Trophoblast cell (in vitro differentiated cells and primary cell): ENCODE measurements around the gene CYP24A1.

Source experiments
- DNase-seq, 2 donors: peaks; one replicate each; pipeline ENCODE4 v3.0.0-alpha.2; 2016
- H2AFZ ChIP-seq: 2 replicates; pipeline ENCODE4 v1.6.1; 2013; ENCODE audit warnings: low read length, moderate library complexity, mild to moderate bottlenecking; ENCODE audit not compliant: insufficient read depth, poor library complexity
- H2AK5ac ChIP-seq: 2 replicates; pipeline ENCODE4 v1.6.1; 2013; ENCODE audit warnings: mild to moderate bottlenecking, low read length
- H2BK120ac ChIP-seq: 2 replicates; pipeline ENCODE4 v1.6.1; 2013; ENCODE audit warnings: low read length, mild to moderate bottlenecking, moderate library complexity; ENCODE audit not compliant: insufficient read depth, poor library complexity
- H2BK12ac ChIP-seq: 2 replicates; pipeline ENCODE4 v1.6.1; 2013; ENCODE audit warnings: mild to moderate bottlenecking, low read length, moderate library complexity
- H2BK5ac ChIP-seq: 2 replicates; pipeline ENCODE4 v1.6.1; 2013; ENCODE audit warnings: low read length, low read depth, moderate library complexity, mild to moderate bottlenecking; ENCODE audit not compliant: poor library complexity
- H3K14ac ChIP-seq: 2 replicates; pipeline ENCODE4 v1.6.1; 2013; ENCODE audit warnings: mild to moderate bottlenecking, low read length
- H3K18ac ChIP-seq: 2 replicates; pipeline ENCODE4 v1.6.1; 2013; ENCODE audit warnings: mild to moderate bottlenecking, low read length
- H3K23ac ChIP-seq: 2 replicates; pipeline ENCODE4 v1.6.1; 2013; ENCODE audit warnings: low read length
- H3K27ac ChIP-seq: 2 replicates; pipeline ENCODE4 v1.5.1; 2013; ENCODE audit warnings: low read depth, mild to moderate bottlenecking, inconsistent platforms, low read length, moderate library complexity
- H3K27me3 ChIP-seq: 2 replicates; pipeline ENCODE4 v1.6.1; 2013; ENCODE audit warnings: inconsistent platforms, mild to moderate bottlenecking, low read length, moderate library complexity; ENCODE audit not compliant: insufficient read depth
- H3K36me3 ChIP-seq, 2 experiments: 1 replicate in 1 of 2; 2 replicates in 1 of 2; pipeline ENCODE4 v1.6.1; 2013; ENCODE audit warnings: low read length in 2 of 2, mild to moderate bottlenecking in 2 of 2, moderate library complexity in 1 of 2; ENCODE audit not compliant: insufficient read depth in 2 of 2, control insufficient read depth in 1 of 2
- H3K4ac ChIP-seq: 2 replicates; pipeline ENCODE4 v1.6.1; 2013; ENCODE audit warnings: low read depth, mild to moderate bottlenecking, low read length, moderate library complexity
- H3K4me1 ChIP-seq, 2 experiments: 1 replicate in 1 of 2; 2 replicates in 1 of 2; pipeline ENCODE4 v1.6.1; 2013; ENCODE audit warnings: low read length in 2 of 2, mild to moderate bottlenecking in 2 of 2, moderate library complexity in 1 of 2; ENCODE audit not compliant: insufficient read depth in 2 of 2, control insufficient read depth in 1 of 2
- H3K4me2 ChIP-seq: 2 replicates; pipeline ENCODE4 v1.6.1; 2013; ENCODE audit warnings: inconsistent platforms, mild to moderate bottlenecking, low read length, moderate library complexity
- H3K4me3 ChIP-seq: 2 replicates; pipeline ENCODE4 v1.5.1; 2013; ENCODE audit warnings: mild to moderate bottlenecking, low read depth, low read length, inconsistent platforms
- H3K79me1 ChIP-seq: one replicate; pipeline ENCODE4 v1.6.1; 2013; ENCODE audit warnings: low read length
- H3K79me2 ChIP-seq: 2 replicates; pipeline ENCODE4 v1.6.1; 2013; ENCODE audit warnings: low read length, mild to moderate bottlenecking; ENCODE audit not compliant: control insufficient read depth, insufficient read depth, poor library complexity
- H3K9ac ChIP-seq: 2 replicates; pipeline ENCODE4 v1.6.1; 2013; ENCODE audit warnings: mild to moderate bottlenecking, low read length
- H3K9me3 ChIP-seq: 2 replicates; pipeline ENCODE4 v1.6.1; 2013; ENCODE audit warnings: low read depth, mild to moderate bottlenecking, control low read depth, inconsistent platforms, low read length; ENCODE audit not compliant: insufficient read depth
- H4K12ac ChIP-seq: 2 replicates; pipeline ENCODE4 v1.6.1; 2013; ENCODE audit warnings: low read depth, mild to moderate bottlenecking, low read length, moderate library complexity
- H4K8ac ChIP-seq: 2 replicates; pipeline ENCODE4 v1.6.1; 2013; ENCODE audit warnings: low read depth, mild to moderate bottlenecking, low read length, moderate library complexity
- H4K91ac ChIP-seq: one replicate; pipeline ENCODE4 v1.6.1; 2013; ENCODE audit warnings: low read depth, mild to moderate bottlenecking, low read length, moderate library complexity
- WGBS: extraction: QIAGEN DNeasy Blood & Tissue Kit; methylation state at CpG from one replicate; pipeline ENCODE4 v1.1.7; 2013; ENCODE audit warnings: missing lambda C conversion rate; ENCODE audit not compliant: insufficient read length, insufficient coverage; ENCODE audit errors: extremely low coverage; 5-methylcytosine and 5-hydroxymethylcytosine counted together

CYP24A1 gene

DNA sequence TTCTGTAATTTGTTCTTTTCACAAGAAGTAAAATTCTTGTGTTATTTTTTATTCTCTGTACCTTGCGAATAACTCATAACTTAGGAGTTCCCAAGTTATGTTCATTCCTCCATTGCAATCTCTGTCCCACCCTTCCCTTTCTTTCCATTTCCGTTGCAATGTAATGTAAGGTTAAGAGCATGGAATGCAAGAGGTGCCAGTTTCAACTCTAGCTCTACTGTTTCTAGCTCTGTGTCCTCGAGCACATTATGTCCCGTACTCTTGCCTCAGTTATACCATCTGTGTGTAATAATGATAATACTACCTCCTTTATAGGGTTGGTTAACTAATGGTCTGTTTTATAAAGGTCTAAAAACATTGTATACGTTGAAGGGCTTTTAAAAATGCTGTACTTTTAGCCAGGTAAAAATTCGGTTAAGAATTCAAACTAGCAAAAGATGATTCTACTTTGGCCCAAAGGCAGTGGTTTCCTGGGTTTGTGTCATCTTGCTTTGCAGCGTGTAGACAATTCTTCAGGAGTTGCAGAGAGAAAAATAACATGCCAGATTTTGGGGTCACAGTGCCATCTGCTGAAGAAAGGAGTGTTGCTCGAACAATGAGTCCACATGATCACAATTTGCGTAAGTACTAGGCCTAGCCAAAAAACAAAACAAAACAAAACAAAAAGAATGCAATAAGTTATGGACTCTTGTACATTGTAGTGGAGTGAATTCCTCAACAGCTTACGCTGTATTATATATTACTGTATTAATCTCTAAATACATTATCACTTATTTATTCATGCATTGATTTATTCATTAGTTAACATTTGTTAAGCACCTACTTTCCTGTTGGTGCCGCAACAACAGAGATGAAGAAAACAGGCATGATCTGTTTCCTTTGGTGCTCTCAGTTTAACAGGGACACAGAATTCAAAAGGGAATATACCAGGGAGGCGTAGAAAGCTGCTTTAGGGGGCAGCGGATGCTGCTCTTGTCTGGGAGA is 24.1 kb upstream of the CYP24A1 start:
- H2AFZ ChIP-seq = no peak overlapping the region
- H2BK5ac ChIP-seq = no peak overlapping the region
- no peaks in the 10 kb centered on the region for H3K27me3 ChIP-seq
- no peak overlapping the region for H3K4ac ChIP-seq
- H2AK5ac ChIP-seq = no peak overlapping the region
- no peak overlapping the region for H2BK12ac ChIP-seq
- H4K8ac ChIP-seq = no peak overlapping the region
- no peak overlapping the region for H2BK120ac ChIP-seq
- no CpG with 5 or more reads among the region's 13 CpGs for WGBS
- no peaks in the 10 kb centered on the region for H3K36me3 ChIP-seq
- H3K9ac ChIP-seq = no peak overlapping the region
- H3K79me2 ChIP-seq = no peaks in the 10 kb centered on the region
- no peak overlapping the region for H3K4me2 ChIP-seq
- H3K23ac ChIP-seq = no peak overlapping the region
- no peak for DNase-seq
- no peak overlapping the region for H4K12ac ChIP-seq
- H4K91ac ChIP-seq = no peak overlapping the region
- peaks cover 2% of the 10 kb centered on the region for H3K79me1 ChIP-seq
- no peak overlapping the region for H3K18ac ChIP-seq
- no peaks in the 10 kb centered on the region for H3K9me3 ChIP-seq
- H3K14ac ChIP-seq = no peak overlapping the region
- H3K4me1 ChIP-seq = peaks cover 9 to 12% of the 10 kb centered on the region in 2 experiments
- H3K4me3 ChIP-seq = no peak overlapping the region
- H3K27ac ChIP-seq = no peak overlapping the region

DNA sequence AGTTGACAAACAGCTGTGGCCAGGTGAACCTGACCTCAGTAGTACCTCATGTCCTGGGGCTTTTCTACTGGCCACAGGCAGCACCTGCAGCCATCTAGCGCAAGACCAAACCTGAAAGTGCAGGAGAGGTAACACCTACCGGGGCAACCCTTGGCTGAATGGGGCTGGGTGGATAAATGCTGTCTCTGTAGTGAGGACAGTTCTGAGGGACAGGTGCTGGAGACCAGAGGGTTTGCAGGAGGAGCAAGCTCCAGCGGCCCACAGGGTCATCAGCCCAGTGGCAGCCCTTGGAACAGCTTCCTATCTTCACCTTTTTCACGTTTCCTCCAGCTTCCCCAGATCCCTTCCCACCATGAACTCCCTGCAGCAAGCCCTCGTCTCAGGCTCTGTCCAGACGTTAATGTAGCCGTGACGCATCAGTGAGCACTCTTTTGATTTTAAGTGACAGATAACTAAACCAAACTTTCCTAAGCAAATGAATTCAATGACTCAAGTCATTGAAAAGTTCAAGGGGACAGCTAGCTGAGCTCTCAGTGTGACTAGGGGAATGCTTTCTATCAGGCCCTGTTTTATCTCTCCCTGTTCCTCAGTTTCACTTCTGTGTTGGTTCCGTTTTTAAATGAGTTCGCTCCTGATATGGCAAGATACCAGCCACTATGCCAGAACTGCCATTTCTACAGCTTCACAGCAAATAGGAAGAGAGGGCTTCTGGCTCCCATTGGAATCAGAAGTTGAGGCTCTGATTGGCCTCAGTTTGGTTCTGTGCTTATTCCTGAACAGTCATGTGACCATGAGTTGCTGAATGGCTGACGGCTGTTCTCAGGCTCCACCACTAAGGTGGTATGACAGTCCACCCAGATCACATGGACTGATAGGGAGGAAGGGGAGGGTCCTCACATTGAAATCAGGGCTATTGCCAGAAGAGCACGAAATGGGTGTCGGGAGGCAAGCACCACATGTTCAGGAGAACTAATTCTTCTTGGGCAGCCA is 22.0 kb upstream of the CYP24A1 start:
- Histone ChIP-seq H4K12ac (no peak overlapping the region), H3K4me2 (no peak overlapping the region), H3K23ac (no peak overlapping the region), H4K8ac (no peak overlapping the region), H3K18ac (no peak overlapping the region), H3K79me1 (no peaks in the 10 kb centered on the region), H2BK5ac (no peak overlapping the region), H3K79me2 (no peaks in the 10 kb centered on the region), H3K27me3 (no peaks in the 10 kb centered on the region), H3K9me3 (no peaks in the 10 kb centered on the region), H3K4ac (no peak overlapping the region), H3K9ac (no peak overlapping the region), H4K91ac (no peak overlapping the region), H2AFZ (no peak overlapping the region), H2BK12ac (no peak overlapping the region), H3K4me3 (no peak overlapping the region), H3K4me1 (peaks cover 3 to 5% of the 10 kb centered on the region in 2 experiments), H2AK5ac (no peak overlapping the region), H3K36me3 (no peaks in the 10 kb centered on the region), H3K27ac (no peak overlapping the region), H3K14ac (peak overlapping the region; percentile 11), H2BK120ac (no peak overlapping the region)
- DNase-seq = peak in 1 of 2 donors; percentile 23
- WGBS = no CpG with 5 or more reads among the region's 13 CpGs

DNA sequence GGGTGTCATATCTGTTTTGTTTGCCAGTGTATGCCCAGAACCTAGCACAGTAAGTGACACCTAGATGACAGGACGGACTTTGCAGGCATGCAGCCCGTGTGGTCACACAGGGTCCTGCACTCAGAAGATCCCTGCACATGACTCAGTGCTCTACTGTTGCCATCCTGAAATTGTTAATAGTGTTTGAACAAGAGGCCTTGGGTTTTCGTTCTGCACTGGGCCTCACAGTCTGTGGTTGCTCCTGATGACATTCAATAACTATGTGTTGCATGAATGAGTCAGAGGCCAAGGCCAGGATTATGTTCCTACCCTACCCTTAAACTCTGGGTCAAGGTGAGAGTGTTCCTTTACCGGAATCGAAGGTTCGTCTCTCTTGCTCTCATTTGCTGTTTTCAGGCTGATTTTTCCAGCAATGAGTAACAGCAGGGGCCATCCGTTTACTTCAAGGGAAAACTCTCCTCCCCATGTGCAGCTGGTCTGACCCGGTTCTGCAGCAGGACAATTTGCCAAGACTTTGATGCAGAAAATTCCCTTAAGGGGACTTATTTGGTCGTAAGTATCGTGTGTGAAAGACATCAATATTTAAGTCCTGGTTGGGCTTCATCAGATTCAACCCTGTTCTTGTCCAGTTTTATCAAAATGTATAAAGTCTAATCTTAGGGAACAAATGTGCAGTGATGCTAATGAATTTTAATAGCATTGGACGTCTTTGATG is 21.1 kb upstream of the CYP24A1 start:
- no peak overlapping the region for H3K9ac ChIP-seq
- H2AK5ac ChIP-seq = no peak overlapping the region
- H3K27ac ChIP-seq = no peak overlapping the region
- no peaks in the 10 kb centered on the region for H3K9me3 ChIP-seq
- WGBS = no CpG with 5 or more reads among the region's 11 CpGs
- H3K4ac ChIP-seq = no peak overlapping the region
- no peaks in the 10 kb centered on the region for H3K79me1 ChIP-seq
- H3K36me3 ChIP-seq = no peaks in the 10 kb centered on the region
- H3K14ac ChIP-seq = no peak overlapping the region
- no peaks in the 10 kb centered on the region for H3K27me3 ChIP-seq
- no peak overlapping the region for H2BK5ac ChIP-seq
- H3K4me3 ChIP-seq = no peak overlapping the region
- no peak overlapping the region for H4K12ac ChIP-seq
- no peak overlapping the region for H4K91ac ChIP-seq
- DNase-seq = peak in 1 of 2 donors; percentile 40
- no peak overlapping the region for H4K8ac ChIP-seq
- no peak overlapping the region for H3K4me2 ChIP-seq
- no peak overlapping the region for H2BK12ac ChIP-seq
- H3K23ac ChIP-seq = no peak overlapping the region
- peaks cover 2 to 3% of the 10 kb centered on the region in 2 experiments for H3K4me1 ChIP-seq
- no peaks in the 10 kb centered on the region for H3K79me2 ChIP-seq
- H3K18ac ChIP-seq = no peak overlapping the region
- no peak overlapping the region for H2AFZ ChIP-seq
- H2BK120ac ChIP-seq = no peak overlapping the region

DNA sequence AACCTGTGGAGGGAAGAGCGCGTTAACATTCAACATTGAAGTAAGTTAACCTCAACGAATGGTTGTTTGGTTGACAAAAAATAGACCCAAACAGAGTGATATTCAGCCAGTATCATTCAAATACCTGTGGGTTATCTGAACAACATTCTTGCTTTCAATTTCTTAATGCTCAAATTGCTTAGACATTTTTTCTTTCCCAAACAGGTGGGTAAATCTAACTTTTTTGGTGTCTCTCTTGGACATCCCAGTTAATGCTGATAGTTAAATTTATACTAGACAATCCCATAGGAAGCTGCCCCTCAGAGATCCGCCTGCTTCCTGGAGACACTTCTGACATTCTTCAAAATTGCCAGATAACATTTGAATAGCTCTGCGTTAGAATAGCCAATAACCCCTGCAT is 20.0 kb upstream of the CYP24A1 start:
- H3K79me1 ChIP-seq = no peaks in the 10 kb centered on the region
- no peak overlapping the region for H4K91ac ChIP-seq
- no peaks in the 10 kb centered on the region for H3K36me3 ChIP-seq
- H3K9ac ChIP-seq = no peak overlapping the region
- no peak overlapping the region for H3K4ac ChIP-seq
- no peak overlapping the region for H3K27ac ChIP-seq
- no peaks in the 10 kb centered on the region for H3K27me3 ChIP-seq
- H2AK5ac ChIP-seq = no peak overlapping the region
- no peak overlapping the region for H3K23ac ChIP-seq
- no peak overlapping the region for H2BK12ac ChIP-seq
- no peak overlapping the region for H2AFZ ChIP-seq
- no peak overlapping the region for H4K12ac ChIP-seq
- no peak for DNase-seq
- H3K9me3 ChIP-seq = no peaks in the 10 kb centered on the region
- H2BK5ac ChIP-seq = no peak overlapping the region
- WGBS = no CpG with 5 or more reads among the region's 5 CpGs
- H3K4me1 ChIP-seq = peaks cover 2 to 3% of the 10 kb centered on the region in 2 experiments
- no peak overlapping the region for H2BK120ac ChIP-seq
- H4K8ac ChIP-seq = no peak overlapping the region
- no peak overlapping the region for H3K14ac ChIP-seq
- H3K79me2 ChIP-seq = no peaks in the 10 kb centered on the region
- no peak overlapping the region for H3K4me2 ChIP-seq
- no peak overlapping the region for H3K18ac ChIP-seq
- no peak overlapping the region for H3K4me3 ChIP-seq
